Endothelial cell of umbilical vein (primary cell): ENCODE measurements around the gene PCNX1. TPM values are rescaled to one million over a fixed set of nuclear protein-coding genes. Genes with fewer than 3 reads are reported as not detected.
A peak's percentile ranks its signal among the peaks of the same experiment; 100 is the strongest.
"Not testable (repeated sequence)": the region's sequence is repeated elsewhere in the genome, so short reads cannot be mapped to it uniquely, and the experiment has no call there.

Experiments used
- BruUV-seq: library from RNA; stranded (reverse); fragments of 400-500 nt; replicated peaks from 2 replicates; lab custom pipeline; 2021; lab: Mats Ljungman, UMichigan
- CTCF ChIA-PET: fragments of 300-600, 350-600 bp; sonication (Branson Sonifier 250); formaldehyde crosslinking; loops from one replicate; lab custom pipeline; 2021; ENCODE audit warnings: antibody characterized with exemption, inconsistent platforms; lab: Charles Lee
- POLR2A ChIA-PET: fragments of 300-600, 350-600 bp; sonication (Branson Sonifier 250); formaldehyde crosslinking; loops from one replicate; lab custom pipeline; 2021; ENCODE audit warnings: antibody characterized with exemption, inconsistent platforms; lab: Charles Lee
- DNase-seq: peaks from one replicate; pipeline ENCODE4 v3.0.0-alpha.2; 2011; ENCODE audit warnings: low read depth, low spot score
- FAIRE-seq: peaks from 2 replicates; lab custom pipeline; 2011; peaks lifted over from hg19 to GRCh38; lab: Jason Lieb, UNC
- H2AFZ ChIP-seq: 2 replicates; pipeline ENCODE4 v1.6.0; 2012; ENCODE audit warnings: low read depth, low read length, control low read depth, inconsistent platforms
- H3K27ac ChIP-seq: 2 replicates; pipeline ENCODE4 v1.5.1; 2011; ENCODE audit warnings: low read depth, mild to moderate bottlenecking, control low read depth, low read length, moderate library complexity; ENCODE audit not compliant: insufficient read depth
- H3K27me3 ChIP-seq, 2 experiments: 2 replicates each; pipeline versions ENCODE4 v1.6.0 to v1.6.1; 2011; ENCODE audit warnings: low read length in 2 of 2, mixed read lengths in 1 of 2; ENCODE audit not compliant: control insufficient read depth in 2 of 2, insufficient read depth in 2 of 2
- H3K36me3 ChIP-seq, 2 experiments: 2 replicates in 1 of 2; 3 replicates in 1 of 2; pipeline ENCODE4 v1.5.1; 2011; ENCODE audit warnings: low read length in 2 of 2, mild to moderate bottlenecking in 1 of 2, moderate library complexity in 1 of 2; ENCODE audit not compliant: control insufficient read depth in 2 of 2, insufficient read depth in 2 of 2; ENCODE audit errors: extremely low read depth in 1 of 2
- H3K4me1 ChIP-seq: 3 replicates; pipeline ENCODE4 v1.5.1; 2011; ENCODE audit warnings: mild to moderate bottlenecking, low read length; ENCODE audit not compliant: control insufficient read depth, insufficient read depth; ENCODE audit errors: extremely low read depth
- H3K4me2 ChIP-seq: 2 replicates; pipeline ENCODE4 v1.6.1; 2011; ENCODE audit warnings: low read length, control low read depth, mixed read lengths; ENCODE audit not compliant: insufficient read depth
- H3K4me3 ChIP-seq, 3 experiments: fragments of 200-600 bp in 1 of 3; sonication (generic), shearing (Covaris generic) in 1 of 3; replicated peaks in 1 of 3; 2 replicates each; pipeline ENCODE4 v1.5.1; 2011 to 2016; ENCODE audit warnings: control low read depth in 3 of 3, low read length in 3 of 3, mild to moderate bottlenecking in 2 of 3, inconsistent platforms in 1 of 3, low read depth in 1 of 3, moderate library complexity in 1 of 3; ENCODE audit not compliant: insufficient read depth in 1 of 3
- H3K79me2 ChIP-seq: 2 replicates; pipeline ENCODE4 v1.6.0; 2012; ENCODE audit warnings: low read length, inconsistent platforms; ENCODE audit not compliant: control insufficient read depth, insufficient read depth
- H3K9ac ChIP-seq: replicated peaks from 2 replicates; pipeline ENCODE3; 2011; ENCODE audit warnings: low read length, control low read depth; ENCODE audit not compliant: insufficient read depth; ENCODE audit errors: extremely low read depth
- H3K9me1 ChIP-seq: replicated peaks from 3 replicates; pipeline ENCODE4 v1.6.0; 2011; ENCODE audit warnings: mild to moderate bottlenecking, low read length; ENCODE audit not compliant: control insufficient read depth, insufficient read depth; ENCODE audit errors: extremely low read depth
- H3K9me3 ChIP-seq: replicated peaks from 2 replicates; pipeline ENCODE4 v1.5.1; 2012; ENCODE audit warnings: low read length, inconsistent platforms; ENCODE audit not compliant: control insufficient read depth, insufficient read depth
- H4K20me1 ChIP-seq: replicated peaks from 2 replicates; pipeline ENCODE3; 2011; ENCODE audit warnings: mild to moderate bottlenecking, low read length; ENCODE audit not compliant: control insufficient read depth, insufficient read depth; ENCODE audit errors: extremely low read depth
- EZH2 ChIP-seq: IDR thresholded peaks from 2 replicates; pipeline ENCODE4 v1.6.1; 2012; ENCODE audit warnings: borderline replicate concordance, low read depth, mild to moderate bottlenecking, moderate library complexity, low read length, inconsistent platforms; ENCODE audit not compliant: severe bottlenecking
- FOS ChIP-seq: IDR thresholded peaks from 2 replicates; pipeline ENCODE4 v1.6.1; 2011; ENCODE audit warnings: mild to moderate bottlenecking, low read length, moderate library complexity, borderline replicate concordance; ENCODE audit not compliant: insufficient read depth
- GATA2 ChIP-seq: IDR thresholded peaks from 2 replicates; pipeline ENCODE4 v1.7.0; 2011; ENCODE audit warnings: low read depth, mild to moderate bottlenecking, moderate library complexity, mixed read lengths, low read length; ENCODE audit not compliant: insufficient read length, insufficient read depth
- JUN ChIP-seq: IDR thresholded peaks from 2 replicates; pipeline ENCODE4 v1.6.1; 2011; ENCODE audit warnings: borderline replicate concordance, low read depth; ENCODE audit not compliant: insufficient read length, insufficient read depth
- MYC ChIP-seq: IDR thresholded peaks from one replicate; pipeline ENCODE4 v1.6.1; 2011; ENCODE audit warnings: mild to moderate bottlenecking, low read depth, low read length
- POLR2A ChIP-seq: IDR thresholded peaks from 2 replicates; pipeline ENCODE4 v1.6.1; 2012; ENCODE audit warnings: low read depth, mild to moderate bottlenecking, control low read depth, low read length
- POLR2AphosphoS5 ChIP-seq: IDR thresholded peaks from 2 replicates; pipeline ENCODE4 v1.6.1; 2012; ENCODE audit warnings: low read depth, mild to moderate bottlenecking, control low read depth, low read length, moderate library complexity; ENCODE audit not compliant: insufficient read depth
- dilution Hi-C: fragments of 300-500 bp; cut with MboI; formaldehyde crosslinking; loops from one replicate; pipeline ENCODE4 v1.15.0; 2019; ENCODE audit warnings: low sequenced_read_pairs; ENCODE audit not compliant: extremely low pct_ligation_motif_present
- intact Hi-C: fragments of 100-400 bp; cut with micrococcal nuclease; formaldehyde crosslinking; loops from one replicate; pipeline ENCODE4 v1.10.0; 2022
- polyA plus RNA-seq, 4 experiments: library from polyadenylated mRNA; depleted of rRNA in 3 of 4; stranded (reverse) in 3 of 4; unstranded in 1 of 4; fragments of >200 nt; gene quantifications; 2 replicates each; pipeline versions ENCODE4 v1.2.1 to v1.2.3, GENCODE V29; 2011 to 2012; ENCODE audit warnings: missing spikeins in 1 of 4
- total RNA-seq: library from RNA; stranded (reverse); gene quantifications from 2 replicates; pipeline ENCODE4 v1.2.3, GENCODE V29; 2021
- TF ChIP-seq, protein P1 (sequence below), 2 donors: IDR thresholded peaks; 1 replicate in 1 of 2; 2 replicates in 1 of 2; pipeline ENCODE4 v1.5.1; 2011; ENCODE audit warnings: low read length in 2 of 2, mild to moderate bottlenecking in 2 of 2, moderate library complexity in 2 of 2, control low read depth in 1 of 2, inconsistent platforms in 1 of 2, low read depth in 1 of 2; ENCODE audit not compliant: insufficient read depth in 1 of 2; ENCODE audit errors: extremely low read depth in 1 of 2
- TF ChIP-seq, protein P2 (sequence below): IDR thresholded peaks from 2 replicates; pipeline ENCODE4 v1.6.1; 2011; ENCODE audit not compliant: insufficient read depth, insufficient read length

The PCNX1 gene
- total and polyA plus RNA-seq, 2 donors (not counting 3 experiments of a cell fraction or from before 2014, with no cell fraction given), result 21.4 to 40.5 TPM

DNA sequence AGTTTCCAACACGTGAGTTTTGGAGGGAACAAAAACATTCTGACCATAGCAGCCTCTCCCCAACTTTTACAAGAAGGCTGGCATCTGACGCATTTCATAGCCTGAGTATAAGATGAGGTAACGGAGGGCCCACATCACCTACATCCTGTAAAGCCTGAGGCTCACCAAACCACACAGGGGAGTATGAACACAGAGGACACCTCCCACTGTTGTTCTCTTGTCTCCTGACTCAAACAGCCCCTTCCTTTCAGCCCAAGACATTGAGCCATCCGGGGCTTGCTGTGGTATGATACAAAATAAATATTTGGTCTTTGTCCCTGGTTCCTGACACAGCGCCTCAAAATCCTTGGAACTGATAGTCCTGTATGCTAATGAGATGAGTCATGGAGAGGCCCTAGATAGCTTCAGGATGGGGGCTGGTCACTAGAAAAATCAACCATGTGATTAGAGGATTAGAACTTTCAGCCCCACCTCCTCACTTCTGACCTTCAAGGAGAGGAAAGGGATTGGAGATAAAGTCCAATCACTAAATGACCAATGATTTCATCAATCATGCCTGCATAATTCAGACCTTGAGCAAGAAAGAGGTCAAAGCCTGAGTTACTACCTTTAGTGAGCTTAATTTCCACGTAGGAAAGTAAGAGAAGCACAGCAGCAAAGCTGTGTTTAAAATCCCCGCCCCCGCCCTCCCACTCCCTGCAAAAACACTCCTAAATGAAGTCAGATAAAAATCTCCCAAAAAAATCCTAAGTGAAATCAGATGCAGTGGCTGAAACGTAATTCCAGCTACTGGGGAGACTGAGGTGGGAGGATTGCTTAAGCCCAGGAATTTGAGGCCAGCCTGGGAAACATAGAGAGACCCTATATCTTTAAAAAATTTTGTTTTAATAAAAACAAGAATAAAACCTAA lies 236.4 kb downstream of the PCNX1 start:
- H3K9me1 ChIP-seq, result no peaks in the 10 kb centered on the region
- ChIA-PET POLR2A (no interaction called here), CTCF (interaction anchor here (1.0 to 5.0 kb wide), 9 partner anchors 9 to 712 kb away, joined by 3 to 51 read pairs (median 7); no protein-coding TSS in a partner anchor)
- no peaks in the 10 kb centered on the region for H3K79me2 ChIP-seq
- no peaks in the 10 kb centered on the region for H3K27me3 ChIP-seq
- H4K20me1 ChIP-seq, result no peaks in the 10 kb centered on the region
- DNase-seq (no peak), FAIRE-seq (peak; percentile 73)
- peak overlapping the region; percentile 44 for H3K27ac ChIP-seq
- peaks cover 15% of the 10 kb centered on the region for H3K4me1 ChIP-seq
- intact Hi-C loops (no loop called here), dilution Hi-C loops (no loop called here)
- no peaks in the 10 kb centered on the region for H3K36me3 ChIP-seq
- no TSS peak for BruUV-seq
- H3K9ac ChIP-seq, result no peak overlapping the region
- no peaks in the 10 kb centered on the region for H3K9me3 ChIP-seq
- peak overlapping the region; percentile 29 for H2AFZ ChIP-seq
- no peak overlapping the region for H3K4me2 ChIP-seq
- H3K4me3 ChIP-seq, result no peak overlapping the region
- TF ChIP-seq JUN (no peak), EZH2 (no peak), POLR2AphosphoS5 (no peak), MYC (no peak), POLR2A (no peak), FOS (peak; percentile 59), GATA2 (no peak)
- TF ChIP-seq, protein P1, sequence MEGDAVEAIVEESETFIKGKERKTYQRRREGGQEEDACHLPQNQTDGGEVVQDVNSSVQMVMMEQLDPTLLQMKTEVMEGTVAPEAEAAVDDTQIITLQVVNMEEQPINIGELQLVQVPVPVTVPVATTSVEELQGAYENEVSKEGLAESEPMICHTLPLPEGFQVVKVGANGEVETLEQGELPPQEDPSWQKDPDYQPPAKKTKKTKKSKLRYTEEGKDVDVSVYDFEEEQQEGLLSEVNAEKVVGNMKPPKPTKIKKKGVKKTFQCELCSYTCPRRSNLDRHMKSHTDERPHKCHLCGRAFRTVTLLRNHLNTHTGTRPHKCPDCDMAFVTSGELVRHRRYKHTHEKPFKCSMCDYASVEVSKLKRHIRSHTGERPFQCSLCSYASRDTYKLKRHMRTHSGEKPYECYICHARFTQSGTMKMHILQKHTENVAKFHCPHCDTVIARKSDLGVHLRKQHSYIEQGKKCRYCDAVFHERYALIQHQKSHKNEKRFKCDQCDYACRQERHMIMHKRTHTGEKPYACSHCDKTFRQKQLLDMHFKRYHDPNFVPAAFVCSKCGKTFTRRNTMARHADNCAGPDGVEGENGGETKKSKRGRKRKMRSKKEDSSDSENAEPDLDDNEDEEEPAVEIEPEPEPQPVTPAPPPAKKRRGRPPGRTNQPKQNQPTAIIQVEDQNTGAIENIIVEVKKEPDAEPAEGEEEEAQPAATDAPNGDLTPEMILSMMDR (IDR thresholded peaks at IDR 0.05; ENCODE audit: extremely low read depth in 1 of 2, insufficient read depth in 1 of 2, low read depth in 1 of 2, low read length in 2 of 2), result no peak
- TF ChIP-seq, protein P2, sequence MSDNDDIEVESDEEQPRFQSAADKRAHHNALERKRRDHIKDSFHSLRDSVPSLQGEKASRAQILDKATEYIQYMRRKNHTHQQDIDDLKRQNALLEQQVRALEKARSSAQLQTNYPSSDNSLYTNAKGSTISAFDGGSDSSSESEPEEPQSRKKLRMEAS, result no peak

DNA sequence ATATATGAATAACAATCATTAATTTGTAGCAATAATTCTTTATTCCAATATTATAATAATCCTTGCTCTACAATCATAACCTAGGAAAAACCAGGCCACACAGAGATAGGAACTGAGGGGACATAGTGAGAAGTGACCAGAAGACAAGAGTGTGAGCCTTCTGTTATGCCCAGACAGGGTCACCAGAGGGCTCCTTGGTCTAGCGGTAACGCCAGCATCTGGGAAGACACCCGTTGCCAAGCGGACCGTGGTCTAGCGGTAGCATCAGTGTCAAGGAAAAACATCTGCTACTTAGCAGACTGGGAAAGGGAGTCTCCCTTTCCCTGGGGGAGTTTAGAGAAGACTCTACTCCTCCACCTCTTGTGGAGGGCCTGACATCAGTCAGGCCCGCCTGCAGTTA lies 240.1 kb downstream of the PCNX1 start:
- H3K9ac ChIP-seq, H3K36me3 ChIP-seq, dilution Hi-C loops, POLR2A ChIA-PET, BruUV-seq, intact Hi-C loops, H3K9me1 ChIP-seq, H3K9me3 ChIP-seq, DNase-seq, H4K20me1 ChIP-seq, H3K79me2 ChIP-seq, H2AFZ ChIP-seq, H3K27ac ChIP-seq, FAIRE-seq, H3K27me3 ChIP-seq, H3K4me3 ChIP-seq, H3K4me2 ChIP-seq: not testable (repeated sequence)
- CTCF ChIA-PET, result interaction anchor here (1.4 kb wide), 1 partner anchor 19 kb away, joined by 3 read pairs; no protein-coding TSS in a partner anchor
- peaks cover 12% of the 10 kb centered on the region for H3K4me1 ChIP-seq
